HG02763 (cell line): ENCODE results near the gene DSCAM.

Source experiments
- ATAC-seq: cut with Tn5 transposase; IDR thresholded peaks from one replicate; pipeline ENCODE4 v1.9.1; 2021; ENCODE audit warnings: mild to moderate bottlenecking, moderate library complexity; ENCODE audit not compliant: unreplicated experiment

DSCAM gene

GRCh38 chr21:40717028-40717427 is 129.9 kb downstream of the DSCAM start:
- no peak for ATAC-seq

GRCh38 chr21:40714536-40714935 is 132.4 kb downstream of the DSCAM start:
- no peak for ATAC-seq

GRCh38 chr21:40707656-40708244 is 139.2 kb downstream of the DSCAM start:
- no peak for ATAC-seq

GRCh38 chr21:40706806-40707655 is 139.9 kb downstream of the DSCAM start:
- no peak for ATAC-seq

- ATAC-seq, result no peak
These were observed 140.8 kb downstream of the DSCAM start for GRCh38 chr21:40706176-40706575.

GRCh38 chr21:40704141-40704540 is 142.8 kb downstream of the DSCAM start:
- no peak for ATAC-seq

- no peak for ATAC-seq
These were observed 147.6 kb downstream of the DSCAM start for GRCh38 chr21:40699366-40699765.

- ATAC-seq, result no peak
These were observed 150.7 kb downstream of the DSCAM start for GRCh38 chr21:40696246-40696645.

GRCh38 chr21:40689840-40690360 is 157.1 kb downstream of the DSCAM start:
- no peak for ATAC-seq

GRCh38 chr21:40689217-40689616 is 157.7 kb downstream of the DSCAM start:
- ATAC-seq, result no peak

GRCh38 chr21:40688106-40688864 is 158.7 kb downstream of the DSCAM start:
- ATAC-seq, result no peak

- ATAC-seq, result no peak
These were observed 159.3 kb downstream of the DSCAM start for GRCh38 chr21:40687625-40688024.

GRCh38 chr21:40686526-40686925 is 160.4 kb downstream of the DSCAM start:
- no peak for ATAC-seq

- ATAC-seq, result no peak
These were observed 161.8 kb downstream of the DSCAM start for GRCh38 chr21:40685141-40685540.

GRCh38 chr21:40684726-40685125 is 162.2 kb downstream of the DSCAM start:
- no peak for ATAC-seq

GRCh38 chr21:40683349-40683748 is 163.6 kb downstream of the DSCAM start:
- no peak for ATAC-seq

- ATAC-seq, result no peak
These were observed 165.6 kb downstream of the DSCAM start for GRCh38 chr21:40681164-40681859.

GRCh38 chr21:40680311-40680710 is 166.6 kb downstream of the DSCAM start:
- no peak for ATAC-seq

GRCh38 chr21:40678681-40679284 is 168.2 kb downstream of the DSCAM start:
- no peak for ATAC-seq

- no peak for ATAC-seq
These were observed 171.9 kb downstream of the DSCAM start for GRCh38 chr21:40675017-40675416.
